Measurements from ENCODE around the gene AGPAT3. TPM values are rescaled to one million over a fixed set of nuclear protein-coding genes. Genes with fewer than 3 reads are reported as not detected.

The AGPAT3 gene
- total RNA-seq, 4 donors from 2014 or later, result 63.5 to 225 (median 161) TPM

DNA sequence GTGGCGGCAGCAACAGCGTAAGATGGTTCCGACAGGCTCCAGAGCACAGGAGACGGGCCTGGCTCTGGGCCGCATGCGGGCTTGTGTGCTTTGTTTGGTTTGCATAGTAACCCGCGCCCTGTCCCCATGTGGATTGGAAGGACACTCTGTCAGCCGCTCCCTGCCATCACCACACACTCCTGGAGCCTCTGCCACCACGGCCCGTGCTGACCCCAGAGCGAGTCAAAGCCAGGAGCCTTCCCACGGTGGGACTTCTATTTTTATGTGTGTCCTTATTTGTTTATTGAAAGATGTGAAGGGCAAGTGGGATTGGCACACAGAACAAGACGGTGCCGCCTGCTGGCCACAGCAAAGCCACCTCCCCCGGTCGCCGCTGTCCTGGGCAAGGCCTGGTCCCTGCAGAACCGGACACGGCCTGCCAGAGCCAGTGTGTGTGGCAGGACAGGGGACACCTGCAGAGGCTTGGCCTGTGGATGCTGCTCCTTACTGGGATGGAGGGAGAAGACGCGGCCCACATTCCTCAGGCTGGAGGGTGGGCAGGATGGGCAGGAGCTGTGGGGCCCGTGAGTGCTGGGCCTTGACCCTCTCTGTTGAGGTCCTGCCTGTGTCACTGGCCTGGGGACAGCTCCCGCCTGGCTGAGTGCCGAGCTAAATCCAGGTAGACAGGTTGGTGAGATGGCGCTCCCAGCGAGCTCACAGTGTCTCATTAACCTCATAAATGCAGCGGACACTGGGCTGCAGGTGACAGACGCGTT lies 64.4 kb downstream of the AGPAT3 start:
- H3K4me3 ChIP-seq, result no peak overlapping the region
- H3K27me3 ChIP-seq, result no peaks in the 10 kb centered on the region
- no peak for DNase-seq
- TF ChIP-seq CTCF (IDR thresholded peaks at IDR 0.05), result no peak
- peaks cover 0 to 17% (median 0%) of the 10 kb centered on the region in 4 donors for H3K4me1 ChIP-seq
- H3K36me3 ChIP-seq, result peaks cover 0 to 30% (median 0%) of the 10 kb centered on the region in 3 donors
- H3K9me3 ChIP-seq, result no peaks in the 10 kb centered on the region
- H3K27ac ChIP-seq, result no peak overlapping the region

GRCh38 chr21:43930074-43930847 lies 65.2 kb downstream of the AGPAT3 start:
- H3K36me3 ChIP-seq, result peaks cover 0 to 30% (median 0%) of the 10 kb centered on the region in 3 donors
- H3K4me3 ChIP-seq, result no peak overlapping the region
- DNase-seq, result no peak
- TF ChIP-seq CTCF (IDR thresholded peaks at IDR 0.05) (no peak), POLR2A (IDR thresholded peaks at IDR 0.05) (no peak)
- H3K27ac ChIP-seq, result no peak overlapping the region
- no peaks in the 10 kb centered on the region for H3K27me3 ChIP-seq
- H3K9me3 ChIP-seq, result no peaks in the 10 kb centered on the region
- peaks cover 0 to 8% (median 0%) of the 10 kb centered on the region in 4 donors for H3K4me1 ChIP-seq

DNA sequence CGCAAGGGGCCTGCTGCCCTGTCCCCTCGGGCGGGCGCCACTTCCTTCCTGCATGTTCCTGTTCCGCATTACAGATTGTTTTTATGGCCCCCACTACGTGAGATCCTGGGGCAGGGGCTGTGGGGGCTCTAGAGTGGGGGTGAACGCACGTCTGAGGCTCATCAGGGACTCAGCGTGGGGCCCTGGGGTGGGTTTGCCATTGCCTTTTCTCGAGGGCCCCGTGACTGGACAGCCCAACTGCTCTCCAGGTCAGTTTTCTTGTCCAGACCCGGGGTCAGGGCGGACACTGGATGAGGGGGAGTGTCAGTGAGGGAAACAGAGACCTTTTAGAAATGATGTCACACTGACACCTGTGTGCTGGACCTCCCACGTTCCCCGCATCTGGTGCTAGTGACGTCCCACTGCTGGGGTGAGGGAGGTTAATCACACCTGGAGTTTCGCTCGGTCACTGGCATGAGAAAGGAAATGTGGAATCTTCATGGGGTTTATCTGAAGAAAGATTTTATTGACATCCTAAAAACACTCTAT lies 65.9 kb downstream of the AGPAT3 start:
- Histone ChIP-seq H3K4me3 (no peak overlapping the region), H3K27me3 (no peaks in the 10 kb centered on the region), H3K27ac (no peak overlapping the region), H3K9me3 (no peaks in the 10 kb centered on the region), H3K4me1 (peaks cover 0 to 2% (median 0%) of the 10 kb centered on the region in 4 donors), H3K36me3 (peaks cover 0 to 29% (median 0%) of the 10 kb centered on the region in 3 donors)
- no peak for TF ChIP-seq CTCF (IDR thresholded peaks at IDR 0.05)
- TF ChIP-seq POLR2A (IDR thresholded peaks at IDR 0.05), result no peak
- DNase-seq, result no peak

DNA sequence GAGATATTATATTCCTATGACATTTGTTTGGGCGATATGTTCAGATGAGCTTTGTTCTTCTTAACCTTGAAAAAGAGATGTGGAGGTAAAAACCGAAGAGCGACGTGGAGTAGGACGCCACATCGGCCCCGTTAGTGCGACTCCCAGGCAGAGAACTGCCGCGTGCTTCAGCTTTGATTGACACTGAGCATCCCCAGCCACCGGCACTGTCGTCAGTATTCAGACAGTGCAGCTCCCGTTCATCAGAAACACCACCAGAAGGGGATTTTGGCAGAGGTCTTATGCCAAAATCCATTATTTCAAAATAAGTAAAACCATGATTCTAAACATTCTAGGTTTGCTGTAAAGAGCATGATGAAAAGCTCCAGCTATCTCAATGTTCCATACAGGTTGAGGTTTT lies 66.5 kb downstream of the AGPAT3 start:
- TF ChIP-seq CTCF (IDR thresholded peaks at IDR 0.05), result no peak
- TF ChIP-seq POLR2A (IDR thresholded peaks at IDR 0.05), result no peak
- H3K27me3 ChIP-seq, result no peaks in the 10 kb centered on the region
- no peaks in the 10 kb centered on the region for H3K4me1 ChIP-seq
- peaks cover 0 to 26% (median 0%) of the 10 kb centered on the region in 3 donors for H3K36me3 ChIP-seq
- no peak overlapping the region for H3K4me3 ChIP-seq
- no peak for DNase-seq
- H3K9me3 ChIP-seq, result no peaks in the 10 kb centered on the region
- no peak overlapping the region for H3K27ac ChIP-seq

GRCh38 chr21:43932005-43932404 lies 67.0 kb downstream of the AGPAT3 start:
- H3K27me3 ChIP-seq, result no peaks in the 10 kb centered on the region
- no peaks in the 10 kb centered on the region for H3K9me3 ChIP-seq
- TF ChIP-seq POLR2A (IDR thresholded peaks at IDR 0.05) (no peak), CTCF (IDR thresholded peaks at IDR 0.05) (no peak)
- H3K36me3 ChIP-seq, result peaks cover 0 to 26% (median 0%) of the 10 kb centered on the region in 3 donors
- H3K4me1 ChIP-seq, result no peaks in the 10 kb centered on the region
- no peak overlapping the region for H3K4me3 ChIP-seq
- DNase-seq, result no peak
- H3K27ac ChIP-seq, result no peak overlapping the region
